Body of pancreas (tissue), 4 donors: ENCODE measurements around the gene C1orf35. TPM values are rescaled to one million over a fixed set of nuclear protein-coding genes. Genes with fewer than 3 reads are reported as not detected.

Experiments
- ATAC-seq: fragments of 150-250 bp; one replicate; pipeline ENCODE4 v1.9.1; 2016
- DNase-seq, 4 donors: peaks; one replicate each; pipeline ENCODE4 v3.0.0-alpha.2; 2019
- H3K27ac ChIP-seq, 4 donors: fragments of 200-600 bp; sonication (generic); 1 replicate in 3 of 4; 2 replicates in 1 of 4; pipeline versions ENCODE4 v1.5.1 to v1.6.1; 2016 to 2019; ENCODE audit warnings: mild to moderate bottlenecking in 1 of 4, mixed read lengths in 1 of 4, moderate library complexity in 1 of 4
- H3K27me3 ChIP-seq, 2 donors: fragments of 200-600 bp; sonication (generic); one replicate each; pipeline ENCODE4 v1.6.0; 2016; ENCODE audit warnings: mild to moderate bottlenecking in 1 of 2
- H3K36me3 ChIP-seq, 2 donors: fragments of 200-600 bp; sonication (generic); replicated peaks in 1 of 2; 2 replicates each; pipeline ENCODE4 v1.5.1; 2016; ENCODE audit warnings: low read depth in 2 of 2; ENCODE audit not compliant: insufficient read depth in 1 of 2
- H3K4me1 ChIP-seq: fragments of 200-600 bp; sonication (generic); one replicate; pipeline ENCODE4 v1.6.0; 2016
- H3K4me3 ChIP-seq, 2 donors: fragments of 200-600 bp; sonication (generic); 1 replicate in 1 of 2; 2 replicates in 1 of 2; pipeline ENCODE4 v1.5.1; 2016 to 2019
- H3K9me3 ChIP-seq, 3 donors: fragments of 200-600 bp; sonication (generic); 1 replicate in 2 of 3; 2 replicates in 1 of 3; pipeline ENCODE4 v1.5.1; 2016
- POLR2A ChIP-seq, 3 donors: fragments of 450-650 bp; IDR thresholded peaks; one replicate each; pipeline ENCODE4 v1.6.1; 2016; ENCODE audit warnings: antibody characterized with exemption in 3 of 3, mild to moderate bottlenecking in 2 of 3
- WGBS, 2 donors: methylation state at CpG; one replicate each; pipeline ENCODE4 v1.1.5; 2017; 5-methylcytosine and 5-hydroxymethylcytosine counted together
- intact Hi-C: fragments of 100-400 bp; cut with DNase I; formaldehyde crosslinking; loops from one replicate; pipeline ENCODE4 v1.15.1; 2023
- total RNA-seq, 2 donors: library from RNA; depleted of rRNA; stranded (reverse); fragments of >200 nt; gene quantifications; one replicate each; pipeline ENCODE4 v1.1.0, GENCODE V29; 2016
- TF ChIP-seq, protein P1 (sequence below), 7 experiments: fragments of 450-650 bp in 4 of 7; fragments of 200-600 bp in 3 of 7; sonication (generic) in 3 of 7; IDR thresholded peaks; one replicate each; pipeline ENCODE4 v1.5.1; 2016 to 2019; ENCODE audit warnings: antibody characterized with exemption in 7 of 7

C1orf35 gene
- total RNA-seq, 2 donors from 2014 or later: 10.9 to 71.2 TPM

DNA sequence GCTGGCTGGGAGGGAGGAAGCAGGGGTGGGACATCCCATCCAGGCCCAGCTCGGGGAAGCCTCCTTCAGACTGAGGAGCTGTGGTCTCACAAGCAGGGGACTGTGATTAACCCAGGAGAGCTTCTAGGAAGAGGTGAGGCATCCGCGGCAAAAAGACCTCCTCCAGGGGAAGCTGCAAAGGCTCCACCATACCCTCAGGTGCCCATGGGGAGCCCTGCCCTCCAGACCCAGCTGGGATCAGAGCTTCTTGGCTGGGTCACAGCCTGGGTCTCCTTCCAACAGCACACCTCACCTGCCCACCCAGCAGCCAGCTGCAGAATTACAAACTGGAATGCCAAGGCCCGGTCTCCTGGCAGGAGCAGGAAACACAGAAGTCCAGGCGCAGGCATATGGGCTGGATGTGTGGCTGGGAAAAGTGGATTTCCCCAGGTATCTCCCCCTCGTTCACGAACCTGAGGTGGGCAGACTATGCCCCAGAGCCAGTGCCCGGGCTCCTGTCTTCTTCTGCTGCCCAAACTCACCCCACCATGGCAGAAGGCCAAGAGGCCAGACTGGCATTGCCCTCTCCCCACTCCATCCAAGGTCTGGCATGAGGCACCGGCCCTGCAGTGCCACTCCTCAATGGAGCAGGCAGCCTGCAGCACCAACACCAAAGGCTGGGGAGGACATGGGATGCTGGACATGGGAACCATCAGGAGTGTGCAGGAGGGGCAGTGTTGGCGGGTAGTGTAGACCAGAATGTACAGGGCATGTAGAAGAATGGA, 36.1 kb downstream of the C1orf35 start:
- H3K27ac ChIP-seq: no peak overlapping the region
- no peaks in the 10 kb centered on the region for H3K9me3 ChIP-seq
- H3K36me3 ChIP-seq: no peaks in the 10 kb centered on the region
- DNase-seq (no peak), ATAC-seq (no peak)
- intact Hi-C loops: no loop called here
- no peak overlapping the region for H3K4me3 ChIP-seq
- TF ChIP-seq, protein P1, sequence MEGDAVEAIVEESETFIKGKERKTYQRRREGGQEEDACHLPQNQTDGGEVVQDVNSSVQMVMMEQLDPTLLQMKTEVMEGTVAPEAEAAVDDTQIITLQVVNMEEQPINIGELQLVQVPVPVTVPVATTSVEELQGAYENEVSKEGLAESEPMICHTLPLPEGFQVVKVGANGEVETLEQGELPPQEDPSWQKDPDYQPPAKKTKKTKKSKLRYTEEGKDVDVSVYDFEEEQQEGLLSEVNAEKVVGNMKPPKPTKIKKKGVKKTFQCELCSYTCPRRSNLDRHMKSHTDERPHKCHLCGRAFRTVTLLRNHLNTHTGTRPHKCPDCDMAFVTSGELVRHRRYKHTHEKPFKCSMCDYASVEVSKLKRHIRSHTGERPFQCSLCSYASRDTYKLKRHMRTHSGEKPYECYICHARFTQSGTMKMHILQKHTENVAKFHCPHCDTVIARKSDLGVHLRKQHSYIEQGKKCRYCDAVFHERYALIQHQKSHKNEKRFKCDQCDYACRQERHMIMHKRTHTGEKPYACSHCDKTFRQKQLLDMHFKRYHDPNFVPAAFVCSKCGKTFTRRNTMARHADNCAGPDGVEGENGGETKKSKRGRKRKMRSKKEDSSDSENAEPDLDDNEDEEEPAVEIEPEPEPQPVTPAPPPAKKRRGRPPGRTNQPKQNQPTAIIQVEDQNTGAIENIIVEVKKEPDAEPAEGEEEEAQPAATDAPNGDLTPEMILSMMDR (IDR thresholded peaks at IDR 0.05): no peak
- TF ChIP-seq POLR2A (IDR thresholded peaks at IDR 0.05): no peak
- H3K4me1 ChIP-seq: no peaks in the 10 kb centered on the region
- peaks cover 0 to 10% of the 10 kb centered on the region in 2 donors for H3K27me3 ChIP-seq
- WGBS, 2 donors: 47 to 53% methylated on average over 10 of the region's 10 CpGs

DNA sequence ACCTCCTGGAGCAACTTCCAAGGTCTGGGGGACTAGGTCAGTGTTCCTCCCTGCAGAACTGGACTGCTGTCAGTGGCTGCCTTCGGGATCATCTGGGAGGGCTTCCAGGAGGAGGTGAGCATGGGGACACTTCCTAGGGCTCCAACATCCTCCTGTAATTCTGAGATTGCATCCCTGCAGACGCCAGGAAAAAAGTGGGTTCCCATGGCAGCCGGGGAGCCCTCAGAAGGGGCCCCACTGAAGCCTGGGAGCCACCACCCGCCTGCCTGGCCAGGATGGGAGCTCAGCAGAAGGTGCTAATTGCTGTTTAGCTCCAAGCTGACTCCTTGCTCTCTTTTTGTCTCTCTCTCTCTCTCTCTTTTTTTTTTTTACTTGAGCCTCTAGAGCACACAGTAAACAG, 36.7 kb downstream of the C1orf35 start:
- peaks cover 0 to 10% of the 10 kb centered on the region in 2 donors for H3K27me3 ChIP-seq
- ATAC-seq (no peak), DNase-seq (no peak)
- no peaks in the 10 kb centered on the region for H3K4me1 ChIP-seq
- H3K36me3 ChIP-seq: no peaks in the 10 kb centered on the region
- intact Hi-C loops: no loop called here
- no peak overlapping the region for H3K27ac ChIP-seq
- H3K4me3 ChIP-seq: no peak overlapping the region
- no peak for TF ChIP-seq POLR2A (IDR thresholded peaks at IDR 0.05)
- TF ChIP-seq, protein P1 (IDR thresholded peaks at IDR 0.05): no peak
- 37 to 55% methylated on average over 4 of the region's 4 CpGs for WGBS, 2 donors
- H3K9me3 ChIP-seq: no peaks in the 10 kb centered on the region

DNA sequence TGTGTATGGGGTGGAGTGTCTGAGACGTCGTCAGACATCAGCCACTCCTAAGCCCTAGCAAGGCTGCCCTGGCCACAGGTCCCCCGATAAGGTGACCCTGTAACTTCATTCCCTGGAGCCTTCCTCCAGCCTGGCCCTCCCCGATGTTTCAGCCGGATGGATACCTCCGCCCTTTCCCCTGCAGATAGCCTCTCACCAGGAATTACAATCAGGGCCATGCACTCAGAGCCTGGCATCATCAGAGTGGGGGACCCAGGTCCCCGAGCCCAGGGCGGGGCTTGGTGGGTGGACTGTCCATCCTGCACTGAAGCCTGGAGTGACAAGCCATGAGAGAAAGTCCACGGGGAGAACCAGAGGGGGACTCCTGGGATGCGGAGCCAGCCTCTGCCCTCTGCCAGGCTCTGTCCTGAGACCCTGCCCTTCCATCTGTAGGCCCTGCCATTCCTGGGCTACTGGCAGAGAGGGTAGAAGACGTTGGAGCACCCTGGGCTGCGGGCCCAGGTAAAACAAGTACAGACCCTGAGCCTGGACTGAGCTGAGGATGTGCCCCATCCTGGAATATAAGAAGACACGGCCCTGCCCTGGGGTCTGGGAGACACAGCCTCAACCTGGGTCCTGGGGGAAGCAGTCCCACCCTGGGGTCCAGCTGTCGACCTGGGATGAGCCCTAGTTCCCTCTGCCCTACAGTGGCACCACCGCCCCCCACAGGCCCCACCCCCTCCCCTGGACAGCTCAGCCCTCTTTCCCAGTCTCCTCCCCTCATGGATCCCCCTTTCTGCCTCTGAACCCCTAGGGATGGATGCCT, 37.4 kb downstream of the C1orf35 start:
- TF ChIP-seq POLR2A (IDR thresholded peaks at IDR 0.05): no peak
- TF ChIP-seq, protein P1 (IDR thresholded peaks at IDR 0.05): no peak
- intact Hi-C loops: no loop called here

GRCh38 chr1:228064741-228065542, 38.2 kb downstream of the C1orf35 start:
- no peak overlapping the region for H3K27ac ChIP-seq
- peaks cover 0 to 16% of the 10 kb centered on the region in 2 donors for H3K27me3 ChIP-seq
- H3K9me3 ChIP-seq: no peaks in the 10 kb centered on the region
- 72 to 83% methylated on average over 7 to 15 of the region's 15 CpGs for WGBS, 2 donors
- TF ChIP-seq, protein P1 (IDR thresholded peaks at IDR 0.05): no peak
- no peak for TF ChIP-seq POLR2A (IDR thresholded peaks at IDR 0.05)
- no peak overlapping the region for H3K4me3 ChIP-seq
- DNase-seq (no peak), ATAC-seq (no peak)
- intact Hi-C loops: no loop called here
- peaks cover 11% of the 10 kb centered on the region for H3K4me1 ChIP-seq
- no peaks in the 10 kb centered on the region for H3K36me3 ChIP-seq

More for the DNA sequence above, 37.4 kb downstream of the C1orf35 start:
- H3K36me3 ChIP-seq: no peaks in the 10 kb centered on the region
- DNase-seq (no peak), ATAC-seq (no peak)
- peaks cover 3% of the 10 kb centered on the region for H3K4me1 ChIP-seq
- H3K9me3 ChIP-seq: no peaks in the 10 kb centered on the region
- peaks cover 0 to 16% of the 10 kb centered on the region in 2 donors for H3K27me3 ChIP-seq
- 68 to 73% methylated on average over 3 to 15 of the region's 15 CpGs for WGBS, 2 donors
- no peak overlapping the region for H3K27ac ChIP-seq
- no peak overlapping the region for H3K4me3 ChIP-seq
